ENCODE results near the gene NDUFB6.
A peak's percentile ranks its signal among the peaks of the same experiment; 100 is the strongest.

NDUFB6 gene

DNA sequence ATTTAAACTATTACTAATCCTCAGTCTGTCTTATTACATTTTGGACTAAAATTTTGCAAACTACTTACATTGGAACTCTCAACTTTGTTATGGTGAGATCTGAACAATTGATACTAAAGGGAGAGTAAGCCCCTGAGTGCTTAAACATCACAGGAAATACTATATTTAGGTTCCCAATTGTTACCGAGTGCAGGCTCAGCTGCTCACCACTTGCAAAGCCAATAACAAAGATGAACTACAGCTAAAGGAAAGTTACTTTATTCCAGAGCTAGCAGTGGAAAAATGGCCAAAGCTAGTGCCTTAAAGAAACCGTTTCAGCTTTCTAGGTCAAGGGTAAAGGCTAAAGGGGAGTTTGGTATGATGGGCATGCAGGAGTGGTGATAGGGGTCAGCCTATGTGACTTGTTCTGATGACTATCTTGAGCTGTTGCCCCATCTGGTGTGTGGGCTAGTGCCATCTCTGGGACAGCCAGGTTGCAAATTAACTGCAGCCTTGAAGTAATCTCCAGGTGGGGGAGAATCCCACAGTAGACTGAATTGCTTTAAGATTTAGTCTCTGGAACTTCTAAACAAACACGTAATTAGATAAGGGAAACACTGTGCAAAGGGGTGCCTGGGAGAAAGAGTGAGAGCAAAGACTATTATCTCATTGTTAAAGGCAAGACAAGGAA lies 7.8 kb upstream of the NDUFB6 start:
- Mint-ChIP-seq H3K9me3 (no peaks in the 10 kb centered on the region), H3K4me1 (no peaks in the 10 kb centered on the region), H3K36me3 (no peaks in the 10 kb centered on the region), H3K27me3 (peaks cover 3% of the 10 kb centered on the region), H3K4me3 (no peak overlapping the region), H3K27ac (no peak overlapping the region)
- DNase-seq (ENCODE audit: low spot score in 2 of 2) (no peak), ATAC-seq (ENCODE audit: low read depth) (no peak)

DNA sequence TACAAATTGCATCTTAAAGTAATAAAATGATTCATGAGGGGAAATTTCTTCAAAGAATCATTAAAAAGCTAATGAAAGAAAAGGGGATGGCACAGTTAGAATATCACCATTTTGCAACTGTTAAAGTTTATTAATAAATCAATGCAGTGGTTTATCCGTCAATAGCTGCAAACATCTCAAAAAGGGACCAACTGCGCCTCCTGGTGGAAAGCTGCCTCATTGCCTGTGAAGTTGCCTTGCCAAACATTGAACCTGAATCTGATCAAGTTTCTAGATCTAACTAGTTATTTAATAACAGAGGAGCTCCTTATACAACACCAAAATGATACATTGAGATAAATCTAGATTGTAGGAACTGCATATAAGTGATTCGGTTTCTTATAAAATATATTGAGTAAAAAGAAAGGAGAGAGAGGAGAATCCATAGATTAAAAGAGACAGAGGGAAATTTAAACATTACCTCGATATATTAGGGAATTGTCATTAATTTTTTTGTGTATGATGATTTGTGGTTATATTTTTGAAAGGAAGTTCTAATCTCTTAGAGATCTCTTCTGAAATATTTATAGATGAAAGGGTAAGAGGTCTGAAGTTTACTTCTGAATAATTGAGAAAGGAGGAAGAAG lies 6.9 kb upstream of the NDUFB6 start:
- peak; percentile 74 to 76 for DNase-seq (ENCODE audit: low spot score in 2 of 2)
- Mint-ChIP-seq H3K27me3 (peaks cover 3% of the 10 kb centered on the region), H3K36me3 (no peaks in the 10 kb centered on the region), H3K4me1 (no peaks in the 10 kb centered on the region), H3K27ac (no peak overlapping the region), H3K9me3 (no peaks in the 10 kb centered on the region), H3K4me3 (no peak overlapping the region)
- peak; percentile 65 for ATAC-seq (ENCODE audit: low read depth)

DNA sequence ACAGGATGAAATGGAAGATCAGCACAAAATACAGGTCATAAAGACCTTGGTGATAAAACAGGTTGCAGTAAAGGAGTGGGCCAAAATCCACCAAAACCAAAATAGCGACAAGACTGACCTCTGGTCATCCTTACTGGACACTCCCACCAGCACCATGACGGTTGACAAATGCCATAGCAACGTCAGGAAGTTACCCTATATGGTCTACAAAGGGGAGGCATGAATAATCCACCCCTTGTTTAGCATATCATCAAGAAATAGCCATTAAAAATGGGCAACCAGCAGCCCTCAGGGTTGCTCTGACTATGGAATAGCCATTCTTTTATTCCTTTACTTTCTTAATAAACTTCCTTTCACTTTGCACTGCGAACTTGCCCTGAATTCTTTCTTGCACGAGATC lies 6.0 kb upstream of the NDUFB6 start:
- H3K4me3 Mint-ChIP-seq, result no peak overlapping the region

DNA sequence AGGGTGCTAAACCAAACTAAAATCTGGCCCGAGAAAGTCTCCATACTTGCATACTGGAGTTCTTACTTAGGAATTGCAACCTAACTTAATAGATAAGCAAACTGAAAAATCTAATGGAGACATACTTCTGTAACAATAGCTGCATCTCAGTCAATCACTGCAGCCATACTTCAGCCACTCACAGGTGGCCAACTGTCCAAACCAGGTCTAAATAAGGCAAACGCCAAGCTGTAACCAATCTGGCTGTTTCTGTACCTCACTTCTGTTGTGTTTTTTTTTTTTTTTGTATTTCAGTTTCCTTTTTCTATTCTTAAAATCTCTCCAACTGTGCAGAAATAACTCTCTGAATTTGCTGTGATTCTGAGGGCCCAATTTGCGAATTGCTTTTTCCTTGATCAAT lies 4.4 kb upstream of the NDUFB6 start:
- H3K36me3 Mint-ChIP-seq, result no peaks in the 10 kb centered on the region
- DNase-seq (ENCODE audit: low spot score in 2 of 2) (no peak), ATAC-seq (ENCODE audit: low read depth) (no peak)
- H3K27ac Mint-ChIP-seq, result no peak overlapping the region
- peaks cover under 1% of the 10 kb centered on the region for H3K4me1 Mint-ChIP-seq
- no peaks in the 10 kb centered on the region for H3K9me3 Mint-ChIP-seq
- peaks cover 2% of the 10 kb centered on the region for H3K27me3 Mint-ChIP-seq
- H3K4me3 Mint-ChIP-seq, result no peak overlapping the region

More for the DNA sequence above, 6.0 kb upstream of the NDUFB6 start:
- H3K9me3 Mint-ChIP-seq, result no peaks in the 10 kb centered on the region
- ATAC-seq (ENCODE audit: low read depth), result no peak
- H3K36me3 Mint-ChIP-seq, result no peaks in the 10 kb centered on the region
- no peaks in the 10 kb centered on the region for H3K4me1 Mint-ChIP-seq
- DNase-seq (ENCODE audit: low spot score in 2 of 2), result no peak
- H3K27ac Mint-ChIP-seq, result no peak overlapping the region
- peaks cover 2% of the 10 kb centered on the region for H3K27me3 Mint-ChIP-seq

DNA sequence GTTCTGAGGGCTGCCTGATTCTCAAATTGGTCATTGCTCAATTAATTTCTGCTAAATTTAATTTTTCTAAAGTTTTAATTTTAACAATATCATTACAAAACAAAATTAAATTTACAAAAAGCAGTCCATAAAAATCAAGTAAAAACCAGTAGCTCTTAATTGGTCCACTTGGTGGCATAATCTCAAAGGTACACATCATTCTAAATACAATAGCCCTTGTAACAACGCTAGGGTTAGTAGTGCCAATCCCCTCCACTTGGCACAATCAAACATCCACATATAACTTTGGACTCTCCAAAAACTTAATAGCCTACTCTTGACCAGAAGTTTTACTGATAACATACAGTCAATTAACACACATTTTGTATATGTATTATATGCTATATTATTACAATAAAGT lies 1.9 kb upstream of the NDUFB6 start:
- H3K36me3 Mint-ChIP-seq, result peaks cover 4% of the 10 kb centered on the region
- no peak for DNase-seq (ENCODE audit: low spot score in 2 of 2)

DNA sequence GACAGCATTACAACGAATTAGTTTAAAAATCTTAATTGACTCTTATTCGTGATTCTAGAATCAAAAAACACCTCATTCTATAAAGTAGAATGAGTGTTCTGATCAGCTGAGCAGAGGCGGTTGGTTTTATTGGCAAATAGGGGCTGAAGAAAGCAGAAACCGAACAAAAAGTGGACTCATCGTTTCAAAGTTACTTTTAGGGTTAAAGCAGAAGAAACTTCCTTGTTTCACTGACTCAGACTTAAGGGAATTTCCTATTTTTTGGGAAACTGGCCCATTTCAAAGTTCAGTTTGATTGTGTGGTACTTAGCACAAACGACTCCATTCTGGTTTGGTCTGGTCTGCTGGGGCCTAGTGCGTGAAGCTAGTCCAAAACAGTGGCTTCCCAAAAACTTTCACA lies 862 bp upstream of the NDUFB6 start:
- Mint-ChIP-seq H3K4me3 (no peak overlapping the region), H3K27me3 (no peaks in the 10 kb centered on the region), H3K36me3 (peaks cover 4% of the 10 kb centered on the region), H3K27ac (no peak overlapping the region), H3K4me1 (peaks cover 12% of the 10 kb centered on the region), H3K9me3 (no peaks in the 10 kb centered on the region)
- no peak for ATAC-seq (ENCODE audit: low read depth)
- DNase-seq (ENCODE audit: low spot score in 2 of 2), result no peak

More for the DNA sequence above, 1.9 kb upstream of the NDUFB6 start:
- H3K27ac Mint-ChIP-seq, result no peak overlapping the region
- ATAC-seq (ENCODE audit: low read depth), result no peak
- no peaks in the 10 kb centered on the region for H3K27me3 Mint-ChIP-seq
- H3K9me3 Mint-ChIP-seq, result no peaks in the 10 kb centered on the region
- H3K4me3 Mint-ChIP-seq, result no peak overlapping the region
- peaks cover 11% of the 10 kb centered on the region for H3K4me1 Mint-ChIP-seq

DNA sequence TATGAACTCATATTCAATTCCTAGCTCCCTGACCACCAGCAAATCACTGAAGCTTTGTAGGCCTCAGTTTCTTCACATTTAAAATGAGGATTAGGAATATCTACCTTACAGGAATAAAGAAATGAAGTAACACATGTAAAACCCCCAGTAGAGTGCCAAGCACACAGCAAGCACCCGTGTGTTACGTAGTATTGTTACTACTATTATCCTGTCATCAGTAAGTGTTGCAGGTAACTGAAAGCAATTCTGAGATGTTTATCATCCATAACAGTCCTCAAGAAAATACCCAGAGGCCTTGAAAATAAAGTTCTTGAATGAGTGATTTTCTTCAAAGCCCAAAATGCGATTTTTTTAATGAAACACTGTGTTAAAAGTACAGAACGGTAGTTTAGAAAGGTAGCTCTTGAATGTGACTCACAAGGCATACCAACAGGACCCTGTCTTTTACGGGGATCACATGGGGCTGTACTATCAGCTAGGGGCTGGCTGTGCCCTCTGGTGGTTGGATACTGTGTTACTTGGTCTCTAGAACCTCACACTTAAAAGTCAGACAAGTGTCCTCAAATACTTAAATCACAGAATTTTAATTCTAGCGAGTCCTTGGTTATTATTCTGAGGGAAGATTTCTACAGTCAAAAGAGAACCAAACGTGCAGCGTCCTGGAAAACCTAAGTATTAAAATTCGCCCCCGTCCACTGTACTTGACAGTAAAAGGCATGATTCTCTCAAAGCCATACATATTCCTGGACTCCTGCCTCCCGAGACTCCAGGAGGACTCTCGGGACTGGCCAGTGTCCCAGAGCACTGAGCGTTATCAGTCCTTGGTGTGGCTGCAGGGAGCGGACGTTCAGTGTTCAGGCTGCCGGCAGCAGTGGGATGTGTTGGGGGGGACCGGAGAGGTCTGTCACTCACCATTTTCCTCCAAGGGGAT lies 725 bp downstream of the NDUFB6 start:
- peaks cover 14% of the 10 kb centered on the region for H3K4me1 Mint-ChIP-seq
- H3K27me3 Mint-ChIP-seq, result no peaks in the 10 kb centered on the region
- peak overlapping the region; percentile 93 for H3K27ac Mint-ChIP-seq
- H3K9me3 Mint-ChIP-seq, result no peaks in the 10 kb centered on the region
- peaks cover 12% of the 10 kb centered on the region for H3K36me3 Mint-ChIP-seq
- DNase-seq (ENCODE audit: low spot score in 2 of 2) (peak; percentile 44 to 70), ATAC-seq (ENCODE audit: low read depth) (peak; percentile 82)
- peak overlapping the region; percentile 98 for H3K4me3 Mint-ChIP-seq

DNA sequence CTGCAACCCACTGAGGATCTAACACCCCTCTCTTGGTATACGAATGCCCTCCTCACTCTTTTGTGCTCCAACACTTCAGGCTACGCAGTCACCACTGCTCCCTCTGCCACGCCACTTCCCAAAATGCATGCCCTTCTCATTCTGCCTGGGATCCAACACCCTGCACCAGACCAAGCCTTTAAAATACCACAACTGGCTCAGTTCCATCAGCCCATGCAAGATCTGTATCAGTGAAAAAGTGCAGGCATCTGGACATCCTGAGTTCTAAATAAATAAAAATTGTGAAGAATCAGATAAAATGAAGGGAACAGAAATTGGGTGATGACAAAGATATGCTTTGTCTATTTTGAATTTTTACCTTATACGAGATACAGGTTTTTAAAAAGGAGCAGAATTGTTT lies 2.7 kb downstream of the NDUFB6 start:
- H3K4me3 Mint-ChIP-seq, result no peak overlapping the region

DNA sequence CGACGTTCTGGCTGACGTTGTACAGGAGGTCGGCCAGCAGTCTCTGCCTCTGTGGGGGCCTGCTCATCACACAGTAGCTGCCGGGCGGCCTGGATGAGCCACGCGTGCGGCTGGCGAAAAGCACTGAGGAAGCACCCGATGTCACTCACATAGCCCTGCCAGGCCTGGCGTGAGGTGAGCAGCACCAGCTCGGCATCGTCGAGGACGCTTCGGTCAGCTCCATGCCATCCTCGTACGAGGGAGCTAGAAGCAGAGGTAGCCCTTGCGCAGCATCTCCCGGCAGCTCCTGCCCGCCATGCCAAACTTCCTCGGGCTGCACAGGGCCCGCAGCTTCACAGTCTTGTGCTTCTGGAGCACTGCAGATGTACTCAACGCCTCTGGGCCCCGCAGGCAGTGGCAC lies 6.2 kb downstream of the NDUFB6 start:
- no peak for ATAC-seq (ENCODE audit: low read depth)
- peaks cover 28% of the 10 kb centered on the region for H3K36me3 Mint-ChIP-seq
- DNase-seq (ENCODE audit: low spot score in 2 of 2), result no peak
- no peak overlapping the region for H3K4me3 Mint-ChIP-seq
- no peak overlapping the region for H3K27ac Mint-ChIP-seq
- H3K9me3 Mint-ChIP-seq, result no peaks in the 10 kb centered on the region
- no peaks in the 10 kb centered on the region for H3K27me3 Mint-ChIP-seq
- H3K4me1 Mint-ChIP-seq, result peaks cover 16% of the 10 kb centered on the region

More for the DNA sequence above, 2.7 kb downstream of the NDUFB6 start:
- ATAC-seq (ENCODE audit: low read depth) (no peak), DNase-seq (ENCODE audit: low spot score in 2 of 2) (no peak)
- no peaks in the 10 kb centered on the region for H3K9me3 Mint-ChIP-seq
- H3K36me3 Mint-ChIP-seq, result peaks cover 20% of the 10 kb centered on the region
- no peaks in the 10 kb centered on the region for H3K27me3 Mint-ChIP-seq
- H3K27ac Mint-ChIP-seq, result no peak overlapping the region
- peaks cover 14% of the 10 kb centered on the region for H3K4me1 Mint-ChIP-seq

DNA sequence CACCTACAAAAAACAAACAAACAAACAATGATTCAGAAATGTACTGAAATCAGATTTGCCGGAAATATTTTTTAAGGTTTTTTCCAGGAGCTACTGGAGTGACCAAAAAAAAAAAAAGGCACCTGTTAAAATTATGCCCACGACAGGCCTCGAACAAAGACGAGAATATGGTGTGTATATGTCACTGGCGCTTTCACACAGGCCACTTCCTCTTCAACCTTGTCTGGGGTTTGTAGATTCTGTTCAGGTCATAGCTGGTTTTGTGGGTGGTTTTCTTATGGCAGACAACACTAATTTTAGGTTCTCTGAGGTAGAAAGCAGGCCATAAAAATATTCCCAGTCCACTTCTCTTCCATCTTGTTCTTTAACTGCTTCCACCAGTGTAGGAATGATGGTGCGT lies 7.0 kb downstream of the NDUFB6 start:
- no peak for ATAC-seq (ENCODE audit: low read depth)
- H3K27ac Mint-ChIP-seq, result no peak overlapping the region
- peaks cover 29% of the 10 kb centered on the region for H3K36me3 Mint-ChIP-seq
- no peak overlapping the region for H3K4me3 Mint-ChIP-seq
- H3K4me1 Mint-ChIP-seq, result peaks cover 18% of the 10 kb centered on the region
- H3K9me3 Mint-ChIP-seq, result no peaks in the 10 kb centered on the region
- no peak for DNase-seq (ENCODE audit: low spot score in 2 of 2)
- H3K27me3 Mint-ChIP-seq, result no peaks in the 10 kb centered on the region

DNA sequence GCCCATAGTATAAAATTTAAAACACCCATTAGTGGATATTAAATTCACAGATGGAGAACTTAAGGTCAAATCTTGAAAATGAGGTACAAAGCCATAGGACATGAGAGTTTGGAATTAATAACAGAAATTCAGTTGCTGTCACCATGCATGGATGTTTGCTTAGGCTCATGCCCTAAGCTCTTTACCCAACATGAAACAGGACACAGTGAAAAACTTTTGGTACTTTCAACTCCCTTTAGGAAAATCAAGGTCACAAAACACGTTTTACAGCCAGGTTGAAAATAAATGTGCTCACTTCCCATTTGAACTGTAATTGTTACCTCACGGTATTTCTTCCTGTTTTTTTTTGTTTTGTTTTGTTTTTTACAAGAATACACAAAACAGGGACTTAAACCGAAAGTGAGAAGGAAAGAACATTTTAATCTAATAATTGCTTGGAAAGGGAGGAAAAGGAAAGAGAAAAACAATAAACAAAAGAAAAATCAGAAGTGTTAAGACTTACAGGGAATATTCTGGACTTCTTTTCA lies 14.5 kb downstream of the NDUFB6 start:
- H3K4me1 Mint-ChIP-seq, result peaks cover 23% of the 10 kb centered on the region
- peaks cover 3% of the 10 kb centered on the region for H3K36me3 Mint-ChIP-seq
- H3K4me3 Mint-ChIP-seq, result peak overlapping the region; percentile 33
- H3K27ac Mint-ChIP-seq, result peak overlapping the region; percentile 43
- ATAC-seq (ENCODE audit: low read depth), result no peak
- no peaks in the 10 kb centered on the region for H3K27me3 Mint-ChIP-seq
- DNase-seq (ENCODE audit: low spot score in 2 of 2), result no peak
- H3K9me3 Mint-ChIP-seq, result no peaks in the 10 kb centered on the region

DNA sequence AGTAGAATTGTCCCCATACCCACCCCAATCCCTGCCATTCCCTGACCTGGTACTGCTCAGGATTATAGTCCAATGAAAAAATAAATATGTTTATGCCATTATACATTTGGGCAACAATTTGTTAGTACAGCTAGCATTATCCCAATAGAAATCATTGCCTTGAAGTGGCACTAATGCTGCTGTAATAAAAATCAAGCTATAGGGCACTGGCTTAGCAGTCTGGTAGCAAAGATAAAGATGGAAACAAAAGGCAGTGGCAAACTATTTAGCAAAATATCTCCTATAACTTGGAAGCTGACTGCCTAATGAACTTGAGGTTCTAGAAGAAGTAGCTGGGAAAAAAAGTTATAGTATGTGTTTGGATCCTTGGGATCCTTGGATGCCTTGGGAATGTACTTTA lies 18.4 kb downstream of the NDUFB6 start:
- H3K27ac Mint-ChIP-seq, result peak overlapping the region; percentile 11
- peaks cover 1% of the 10 kb centered on the region for H3K36me3 Mint-ChIP-seq
- DNase-seq (ENCODE audit: low spot score in 2 of 2) (no peak), ATAC-seq (ENCODE audit: low read depth) (no peak)
- peaks cover 26% of the 10 kb centered on the region for H3K4me1 Mint-ChIP-seq
- no peak overlapping the region for H3K4me3 Mint-ChIP-seq
- H3K9me3 Mint-ChIP-seq, result no peaks in the 10 kb centered on the region
- no peaks in the 10 kb centered on the region for H3K27me3 Mint-ChIP-seq

DNA sequence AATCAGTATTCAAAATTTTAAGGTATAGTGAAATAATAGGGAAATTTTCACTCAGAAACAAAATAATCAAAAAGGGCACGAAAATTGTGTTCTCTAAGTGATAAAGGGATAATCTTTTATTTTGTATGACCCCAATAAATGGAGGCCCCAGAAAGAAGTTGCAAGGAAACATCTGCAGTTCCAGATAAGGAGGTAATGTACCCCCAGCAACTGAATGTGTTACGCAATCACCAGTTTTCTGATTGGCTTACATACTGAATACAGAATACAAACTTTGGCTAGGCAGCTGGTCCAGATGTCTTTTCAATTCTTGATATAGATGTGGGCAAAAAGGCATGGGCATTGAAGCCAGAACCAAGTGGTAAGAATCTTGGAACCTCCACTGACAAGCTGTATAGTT lies 18.9 kb downstream of the NDUFB6 start:
- peaks cover 1% of the 10 kb centered on the region for H3K36me3 Mint-ChIP-seq
- no peaks in the 10 kb centered on the region for H3K9me3 Mint-ChIP-seq
- no peak overlapping the region for H3K27ac Mint-ChIP-seq
- no peaks in the 10 kb centered on the region for H3K27me3 Mint-ChIP-seq
- H3K4me1 Mint-ChIP-seq, result peaks cover 23% of the 10 kb centered on the region
- ATAC-seq (ENCODE audit: low read depth) (no peak), DNase-seq (ENCODE audit: low spot score in 2 of 2) (no peak)
- no peak overlapping the region for H3K4me3 Mint-ChIP-seq

All from memory B cell (primary cell).